Ramos (cell line): Measurements from ENCODE around the gene TMEM130.

ENCODE experiments used
- in situ Hi-C: fragments of 300-500 bp; cut with MboI; formaldehyde crosslinking; loops from one replicate; pipeline ENCODE4 v1.14.3; 2022; ENCODE audit warnings: low sequenced_read_pairs; ENCODE audit not compliant: unreplicated experiment

TMEM130 gene

DNA sequence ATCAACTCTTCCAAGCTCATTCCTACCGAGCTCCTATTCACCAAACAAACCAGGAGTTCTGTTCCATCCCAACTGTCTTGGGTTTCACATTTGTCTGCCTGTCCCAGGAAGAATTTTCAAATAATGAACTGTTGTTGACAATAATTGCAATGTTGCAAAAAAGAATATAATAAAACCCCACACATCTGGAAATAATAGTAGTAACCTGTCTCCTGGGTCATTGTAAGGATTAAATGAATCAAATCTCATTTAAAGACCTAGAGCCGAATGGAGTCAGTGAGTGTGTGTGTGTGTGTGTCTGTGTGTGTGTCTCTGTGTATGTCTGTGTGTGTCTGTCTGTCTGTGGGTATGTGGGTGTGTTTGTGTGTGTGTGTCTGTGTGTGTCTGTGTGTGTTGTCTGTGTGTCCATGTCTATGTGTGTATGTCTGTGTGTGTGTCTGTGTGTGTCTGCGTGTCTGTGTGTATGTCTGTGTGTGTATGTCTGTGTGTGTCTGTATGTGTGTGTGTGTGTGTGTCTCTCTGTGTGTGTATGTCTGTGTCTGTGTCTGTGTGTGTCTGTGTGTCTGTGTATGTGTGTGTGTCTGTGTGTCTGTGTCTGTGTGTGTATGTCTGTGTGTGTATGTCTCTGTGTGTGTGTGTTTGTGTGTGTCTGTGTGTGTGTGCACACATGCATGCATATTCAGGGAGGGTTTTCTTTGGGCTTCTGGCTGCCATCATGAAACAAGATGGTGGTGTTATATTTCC lies 52.7 kb downstream of the TMEM130 start:
- in situ Hi-C loops, result no loop called here

DNA sequence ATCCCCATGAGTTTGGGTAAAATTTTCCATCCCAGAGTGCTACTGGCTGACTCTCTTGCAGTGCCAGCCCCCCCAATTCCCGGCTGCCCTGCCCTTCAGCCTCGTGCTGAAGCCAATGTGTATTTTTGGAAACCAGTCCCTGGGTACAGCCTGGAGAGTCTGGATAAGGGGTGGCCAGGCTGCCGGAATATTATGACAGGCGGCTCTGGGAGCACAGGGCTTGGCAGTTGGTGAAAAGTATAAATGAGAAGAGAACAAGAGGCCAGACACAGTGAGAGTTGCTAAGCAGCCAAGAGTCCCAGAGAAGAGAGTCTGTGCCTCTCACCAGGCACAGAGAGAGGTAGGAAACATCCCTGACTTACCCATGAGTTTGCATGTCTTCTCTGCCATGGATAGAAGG lies 53.6 kb downstream of the TMEM130 start:
- in situ Hi-C loops, result no loop called here

- in situ Hi-C loops, result no loop called here
Measured at GRCh38 chr7:98815313-98815712, 54.5 kb downstream of the TMEM130 start.

- in situ Hi-C loops, result no loop called here
Measured at GRCh38 chr7:98811299-98811698, 58.5 kb downstream of the TMEM130 start.

DNA sequence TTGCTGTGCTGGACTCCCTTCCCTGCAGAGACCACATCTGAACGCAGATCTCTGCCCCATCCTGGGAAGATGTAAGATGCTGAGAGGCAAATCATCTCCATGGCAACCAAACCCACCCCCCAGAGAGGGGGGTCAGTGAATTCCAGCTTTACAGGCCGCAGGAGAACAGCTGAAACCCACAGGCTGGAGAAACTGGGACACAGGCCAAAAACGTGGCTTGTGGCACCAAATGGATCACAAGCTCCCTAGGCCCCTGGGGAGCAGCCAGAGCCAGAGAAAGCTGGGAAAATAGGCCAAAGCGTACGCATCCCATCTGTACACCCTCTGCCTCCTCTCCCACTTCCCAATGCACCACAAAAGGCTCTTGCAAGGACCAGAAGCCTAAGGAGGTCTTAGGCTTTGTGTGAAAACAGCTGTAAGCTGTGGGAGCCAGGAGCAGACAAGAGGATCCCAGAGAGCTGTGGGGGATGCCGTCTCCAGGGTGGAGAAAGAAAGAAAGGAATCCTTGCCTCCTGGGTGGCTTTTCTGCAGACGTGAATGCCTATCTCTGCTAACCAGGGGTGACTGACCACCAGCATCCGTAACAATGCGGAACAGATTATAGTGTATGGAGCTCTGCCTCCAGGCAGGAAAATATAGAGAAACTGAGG lies 59.5 kb downstream of the TMEM130 start:
- in situ Hi-C loops, result no loop called here

GRCh38 chr7:98808751-98809460 lies 60.9 kb downstream of the TMEM130 start:
- in situ Hi-C loops, result no loop called here

DNA sequence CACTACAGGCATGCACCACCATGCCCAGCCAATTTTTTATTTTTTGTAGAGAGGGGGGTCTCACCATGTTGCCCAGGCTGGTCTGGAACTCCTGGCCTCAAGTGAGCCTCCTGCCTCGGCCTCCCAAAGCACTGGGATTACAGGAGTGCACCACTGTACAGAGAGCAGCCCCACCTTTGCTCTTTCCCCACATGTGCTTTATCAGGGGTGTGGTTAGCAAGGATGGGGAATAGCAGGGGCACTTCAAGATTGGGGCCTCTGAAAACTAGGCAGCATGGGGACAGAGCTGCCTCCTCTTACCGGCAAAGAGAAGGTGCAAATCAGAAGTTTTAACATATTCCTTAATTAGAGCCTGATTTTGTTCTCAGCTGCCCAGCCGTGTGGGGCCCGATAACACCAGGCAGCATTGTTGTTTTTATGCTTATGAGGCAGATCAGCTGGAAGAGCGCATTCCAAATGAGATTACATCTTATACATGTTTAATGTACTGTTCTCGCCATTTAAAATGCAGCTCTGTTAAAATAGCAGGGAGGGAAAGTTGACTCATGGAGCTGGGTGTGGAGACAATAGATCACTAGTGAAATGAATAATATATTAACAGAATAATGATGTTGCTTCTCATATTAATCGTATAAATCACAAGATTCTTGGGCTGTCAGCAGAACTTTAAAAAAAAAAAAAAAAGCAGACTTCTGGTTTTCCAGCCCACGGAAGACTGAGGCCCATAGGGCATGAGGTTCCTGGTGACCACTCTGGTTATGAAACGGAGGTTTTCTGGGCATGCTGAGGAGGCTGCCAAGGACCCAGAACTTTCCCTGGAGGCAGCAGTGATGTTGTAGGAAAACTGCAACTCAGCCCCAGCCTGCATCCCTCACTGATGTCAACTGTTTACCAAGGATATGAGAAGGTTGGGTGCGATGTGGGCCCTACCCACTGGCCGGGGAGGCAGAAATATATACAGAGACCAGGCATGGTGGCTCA lies 62.5 kb downstream of the TMEM130 start:
- in situ Hi-C loops, result no loop called here

GRCh38 chr7:98805956-98806838 lies 63.6 kb downstream of the TMEM130 start:
- in situ Hi-C loops, result no loop called here

- in situ Hi-C loops, result no loop called here
Measured at GRCh38 chr7:98802781-98803110, 67.1 kb downstream of the TMEM130 start.

- in situ Hi-C loops, result no loop called here
Measured at GRCh38 chr7:98802088-98802780, 67.6 kb downstream of the TMEM130 start.

GRCh38 chr7:98800996-98801395 lies 68.8 kb downstream of the TMEM130 start:
- in situ Hi-C loops, result no loop called here

- in situ Hi-C loops, result no loop called here
Measured at GRCh38 chr7:98797150-98797549, 72.7 kb downstream of the TMEM130 start.
